HepG2 (cell line): ENCODE data around the gene UCN. TPM values are rescaled to one million over a fixed set of nuclear protein-coding genes. Genes with fewer than 3 reads are reported as not detected.

ENCODE experiments used
- ARNT2 ChIP-seq: sonication (generic); formaldehyde crosslinking; IDR thresholded peaks from 2 replicates; pipeline ENCODE4 v1.8.0; 2022; ENCODE audit warnings: mild to moderate bottlenecking, low read depth, missing genetic modification reagents, moderate library complexity
- ATF4 ChIP-seq, 2 experiments: fragments of 450-650 bp in 1 of 2; sonication (generic) in 1 of 2; formaldehyde crosslinking; IDR thresholded peaks; 2 replicates each; pipeline versions ENCODE4 v1.5.0 to v1.8.0; 2020 to 2022; ENCODE audit warnings: mild to moderate bottlenecking in 1 of 2, missing genetic modification reagents in 1 of 2
- ATF5 ChIP-seq: sonication (generic); formaldehyde crosslinking; IDR thresholded peaks from 2 replicates; pipeline ENCODE4 v1.4.0; 2020; ENCODE audit warnings: mild to moderate bottlenecking, low read depth, missing genetic modification reagents
- KDM4B ChIP-seq: sonication (generic); formaldehyde crosslinking; IDR thresholded peaks from 2 replicates; pipeline ENCODE4 v1.4.0; 2020; ENCODE audit warnings: missing genetic modification reagents
- NFIC ChIP-seq: IDR thresholded peaks from 2 replicates; pipeline ENCODE4 v1.6.1; 2012; ENCODE audit warnings: mild to moderate bottlenecking, low read length, inconsistent platforms
- NFKBIZ ChIP-seq: IDR thresholded peaks from 2 replicates; pipeline ENCODE4 v1.6.1; 2018; ENCODE audit warnings: missing genetic modification reagents, missing compliant biosample characterization
- PAX8 ChIP-seq: sonication (generic); formaldehyde crosslinking; IDR thresholded peaks from 2 replicates; pipeline ENCODE4 v1.8.0; 2022; ENCODE audit warnings: mild to moderate bottlenecking, missing genetic modification reagents, borderline replicate concordance
- PHF20 ChIP-seq: sonication (generic); formaldehyde crosslinking; IDR thresholded peaks from 2 replicates; pipeline ENCODE4 v1.5.0; 2020; ENCODE audit warnings: mild to moderate bottlenecking, missing genetic modification reagents
- POLR2G ChIP-seq: fragments of 200-400 bp; formaldehyde crosslinking; IDR thresholded peaks from 2 replicates; pipeline ENCODE4 v1.6.1; 2018; ENCODE audit warnings: mild to moderate bottlenecking, low read depth, low read length, moderate library complexity
- SNAPC5 ChIP-seq: sonication (generic); formaldehyde crosslinking; IDR thresholded peaks from 2 replicates; pipeline ENCODE4 v1.8.1; 2023; ENCODE audit warnings: mild to moderate bottlenecking, missing genetic modification reagents, borderline replicate concordance
- SPEN ChIP-seq: sonication (generic); formaldehyde crosslinking; IDR thresholded peaks from 2 replicates; pipeline ENCODE4 v1.5.1; 2020; ENCODE audit warnings: low read depth, mild to moderate bottlenecking, missing genetic modification reagents
- ZBTB3 ChIP-seq: sonication (generic); formaldehyde crosslinking; IDR thresholded peaks from 2 replicates; pipeline ENCODE4 v1.4.0; 2020; ENCODE audit warnings: low read depth, mild to moderate bottlenecking, moderate library complexity, missing genetic modification reagents, borderline replicate concordance
- ZNF124 ChIP-seq: sonication (generic); formaldehyde crosslinking; IDR thresholded peaks from 2 replicates; pipeline ENCODE4 v1.4.0; 2020; ENCODE audit warnings: missing genetic modification reagents
- ZNF20 ChIP-seq: sonication (generic); formaldehyde crosslinking; IDR thresholded peaks from 2 replicates; pipeline ENCODE4 v1.4.0; 2020; ENCODE audit warnings: mild to moderate bottlenecking, moderate library complexity, missing genetic modification reagents
- ZNF281 ChIP-seq: sonication (generic); formaldehyde crosslinking; IDR thresholded peaks from 2 replicates; pipeline ENCODE4 v1.4.0; 2020; ENCODE audit warnings: missing genetic modification reagents, borderline replicate concordance
- ZNF30 ChIP-seq: sonication (generic); formaldehyde crosslinking; IDR thresholded peaks from 2 replicates; pipeline ENCODE4 v1.5.0; 2020; ENCODE audit warnings: mild to moderate bottlenecking, missing genetic modification reagents
- ZNF317 ChIP-seq: sonication (generic); formaldehyde crosslinking; IDR thresholded peaks from 2 replicates; pipeline ENCODE4 v1.5.0; 2020; ENCODE audit warnings: mild to moderate bottlenecking, missing genetic modification reagents
- ZNF329 ChIP-seq: sonication (generic); formaldehyde crosslinking; IDR thresholded peaks from 2 replicates; pipeline ENCODE4 v1.9.0; 2021; ENCODE audit warnings: low read depth, mild to moderate bottlenecking, missing genetic modification reagents
- ZNF343 ChIP-seq: sonication (generic); formaldehyde crosslinking; IDR thresholded peaks from 2 replicates; pipeline ENCODE4 v1.4.0; 2020; ENCODE audit warnings: mild to moderate bottlenecking, missing genetic modification reagents
- ZNF512B ChIP-seq: sonication (generic); formaldehyde crosslinking; IDR thresholded peaks from 2 replicates; pipeline ENCODE4 v1.5.1; 2020; ENCODE audit warnings: missing genetic modification reagents, mild to moderate bottlenecking, borderline replicate concordance
- ZNF552 ChIP-seq: sonication (generic); formaldehyde crosslinking; IDR thresholded peaks from 2 replicates; pipeline ENCODE4 v1.9.0; 2022; ENCODE audit warnings: missing genetic modification reagents, mild to moderate bottlenecking, borderline replicate concordance
- ZNF572 ChIP-seq: sonication (generic); formaldehyde crosslinking; IDR thresholded peaks from 2 replicates; pipeline ENCODE4 v1.5.1; 2020; ENCODE audit warnings: mild to moderate bottlenecking, missing genetic modification reagents
- polyA plus RNA-seq, 8 experiments: library from polyadenylated mRNA; depleted of rRNA in 3 of 8; stranded (reverse) in 7 of 8; unstranded in 1 of 8; fragments of >200 nt; fragmentation: Illumina TruSeq in 4 of 8; extraction: Trizol in 4 of 8; gene quantifications; 2 replicates each; pipeline versions ENCODE4 v1.2.1 to v1.2.3, GENCODE V29; 2011 to 2016; ENCODE audit warnings: low read depth in 4 of 8, missing spikeins in 1 of 8, mixed read lengths in 1 of 8; ENCODE audit not compliant: insufficient read depth in 1 of 8
- total RNA-seq, 5 experiments: library from RNA; depleted of rRNA; stranded (reverse); fragments of >200 nt; fragmentation: Illumina TruSeq; extraction: Trizol; gene quantifications; 2 replicates each; pipeline ENCODE4 v1.2.3, GENCODE V29; 2016; ENCODE audit warnings: low read depth in 1 of 5

UCN gene
- total and polyA plus RNA-seq, 2 of the 13 experiments (the other 11 are each of a cell fraction or from before 2014, with no cell fraction given): 1.2 to 2.3 TPM

GRCh38 chr2:27322766-27323595, 14.7 kb upstream of the UCN start, which contains the start of gene MPV17 (continued):
- peak; percentile 81; the same call in 1 of the 2 replicates for TF ChIP-seq ZNF281 (CRISPR knock-in tag)
- TF ChIP-seq ATF5 (CRISPR knock-in tag): no peak
- TF ChIP-seq SNAPC5: 0 out of 2 replicates have a peak, but pooled peaks have one; percentile 70
- TF ChIP-seq ZNF572 (CRISPR knock-in tag): peak; percentile 90; the same call in 1 of the 2 replicates
- TF ChIP-seq PAX8: no peak
- no peak; the same call in 1 of the 2 replicates for TF ChIP-seq ZNF552 (CRISPR knock-in tag)
- TF ChIP-seq ZNF343: no peak
- TF ChIP-seq PHF20 (CRISPR knock-in tag): peak; percentile 91
- TF ChIP-seq KDM4B: no peak; the same call in 1 of the 2 replicates
- peak; percentile 82; the same call in 1 of the 2 replicates for TF ChIP-seq ZNF20 (CRISPR knock-in tag)
- TF ChIP-seq ARNT2 (CRISPR knock-in tag): peak; percentile 82
- no peak for TF ChIP-seq ZNF512B (CRISPR knock-in tag)
- TF ChIP-seq SPEN: peak; percentile 94
- TF ChIP-seq ZNF317 (CRISPR knock-in tag): peak; percentile 83
- TF ChIP-seq NFKBIZ: peak; percentile 76
- peak; percentile 96; the same call in 1 of the 2 replicates for TF ChIP-seq ZNF124 (CRISPR knock-in tag)
- TF ChIP-seq POLR2G: peak; percentile 99
- peak; percentile 72 for TF ChIP-seq NFIC
- TF ChIP-seq ATF4 (CRISPR knock-in tag; IDR thresholded peaks at IDR 0.05): no peak
- no peak for TF ChIP-seq ZBTB3
- TF ChIP-seq ZNF329: peak; percentile 76; the same call in 1 of the 2 replicates
- no peak for TF ChIP-seq ZNF30 (CRISPR knock-in tag)
